ENCODE results near the gene MAPK4.

The MAPK4 gene

DNA sequence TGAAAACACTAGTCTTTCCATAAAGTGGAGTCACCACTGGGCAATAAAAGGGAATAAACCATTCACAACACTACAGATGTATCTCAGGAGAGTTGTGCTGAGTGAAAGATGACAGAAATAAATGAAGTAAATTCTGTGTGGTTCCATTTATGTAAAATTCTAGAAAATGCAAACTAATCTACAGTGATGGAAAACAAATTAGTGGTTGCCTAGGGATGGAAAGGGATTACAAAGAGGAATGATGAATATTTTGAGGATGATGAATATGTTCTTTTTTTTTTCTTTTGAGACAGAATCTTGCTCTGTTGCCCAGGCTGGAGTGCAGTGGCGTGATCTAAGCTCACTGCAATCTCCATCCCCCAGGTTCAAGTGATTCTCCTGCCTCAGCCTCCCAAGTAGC is 123.0 kb downstream of the MAPK4 start:
- Histone ChIP-seq H3K9me3 (ENCODE audit: control insufficient read depth, insufficient read depth, low read depth, low read length) (no peaks in the 10 kb centered on the region), H3K27ac (ENCODE audit: low read depth, low read length) (no peak overlapping the region), H3K27me3 (ENCODE audit: control insufficient read depth, insufficient read depth, low read length) (no peaks in the 10 kb centered on the region), H3K4me1 (ENCODE audit: control insufficient read depth, insufficient read depth, low read length) (no peaks in the 10 kb centered on the region), H3K9ac (ENCODE audit: low read length) (no peak overlapping the region), H3K4me3 (ENCODE audit: low read depth, low read length) (no peak overlapping the region), H3K36me3 (ENCODE audit: control insufficient read depth, insufficient read depth, low read length) (no peaks in the 10 kb centered on the region)

DNA sequence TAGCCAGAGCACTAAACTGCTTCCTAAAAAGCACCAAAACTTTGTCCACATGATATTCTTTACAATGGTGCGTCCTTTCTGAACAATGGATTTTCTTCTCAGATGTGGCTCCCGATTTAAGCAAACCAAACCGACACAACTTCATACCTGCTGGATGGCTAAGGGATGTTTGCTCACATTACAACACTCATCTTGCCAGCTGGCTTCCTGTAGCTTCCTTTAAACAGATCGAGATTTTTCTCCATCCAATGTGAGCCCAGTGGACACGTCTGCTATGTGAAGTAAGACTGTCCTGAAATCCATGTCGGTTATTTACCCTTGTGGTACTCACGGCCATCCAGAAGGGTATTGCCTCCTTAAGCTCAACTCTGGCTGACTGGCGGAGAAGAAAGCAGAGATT is 126.5 kb downstream of the MAPK4 start:
- Histone ChIP-seq H3K9ac (ENCODE audit: low read length) (no peak overlapping the region), H3K27me3 (ENCODE audit: control insufficient read depth, insufficient read depth, low read length) (no peaks in the 10 kb centered on the region), H3K4me3 (ENCODE audit: low read depth, low read length) (no peak overlapping the region), H3K36me3 (ENCODE audit: control insufficient read depth, insufficient read depth, low read length) (no peaks in the 10 kb centered on the region), H3K27ac (ENCODE audit: low read depth, low read length) (no peak overlapping the region), H3K9me3 (ENCODE audit: control insufficient read depth, insufficient read depth, low read depth, low read length) (no peaks in the 10 kb centered on the region), H3K4me1 (ENCODE audit: control insufficient read depth, insufficient read depth, low read length) (no peaks in the 10 kb centered on the region)

DNA sequence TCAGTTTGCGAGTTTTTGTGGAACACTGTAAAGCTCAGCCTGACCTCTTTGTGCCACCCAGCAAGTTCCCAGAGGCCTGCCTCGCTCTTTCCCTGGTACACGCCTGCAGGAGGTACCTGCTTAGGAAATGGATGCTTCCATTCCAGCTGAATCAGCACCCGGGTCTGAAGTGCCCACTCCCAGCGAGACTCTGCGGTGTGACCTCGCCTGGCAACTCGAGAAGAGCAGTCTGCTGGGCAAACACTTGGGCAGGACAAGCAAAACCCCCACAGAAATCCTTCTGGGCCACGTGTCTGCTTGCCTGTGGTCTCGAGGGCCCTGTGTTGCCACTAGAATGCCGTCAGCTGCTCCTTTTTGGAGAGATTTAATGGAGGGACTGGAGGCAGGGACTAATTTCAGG is 127.6 kb downstream of the MAPK4 start:
- H3K27me3 ChIP-seq (ENCODE audit: control insufficient read depth, insufficient read depth, low read length): no peaks in the 10 kb centered on the region
- no peak overlapping the region for H3K9ac ChIP-seq (ENCODE audit: low read length)
- H3K27ac ChIP-seq (ENCODE audit: low read depth, low read length): no peak overlapping the region
- H3K4me1 ChIP-seq (ENCODE audit: control insufficient read depth, insufficient read depth, low read length): 0 out of 2 replicates have a peak, but pooled peaks cover 5% of the 10 kb centered on the region
- no peak overlapping the region for H3K4me3 ChIP-seq (ENCODE audit: low read depth, low read length)
- no peaks in the 10 kb centered on the region for H3K36me3 ChIP-seq (ENCODE audit: control insufficient read depth, insufficient read depth, low read length)
- no peaks in the 10 kb centered on the region for H3K9me3 ChIP-seq (ENCODE audit: control insufficient read depth, insufficient read depth, low read depth, low read length)

DNA sequence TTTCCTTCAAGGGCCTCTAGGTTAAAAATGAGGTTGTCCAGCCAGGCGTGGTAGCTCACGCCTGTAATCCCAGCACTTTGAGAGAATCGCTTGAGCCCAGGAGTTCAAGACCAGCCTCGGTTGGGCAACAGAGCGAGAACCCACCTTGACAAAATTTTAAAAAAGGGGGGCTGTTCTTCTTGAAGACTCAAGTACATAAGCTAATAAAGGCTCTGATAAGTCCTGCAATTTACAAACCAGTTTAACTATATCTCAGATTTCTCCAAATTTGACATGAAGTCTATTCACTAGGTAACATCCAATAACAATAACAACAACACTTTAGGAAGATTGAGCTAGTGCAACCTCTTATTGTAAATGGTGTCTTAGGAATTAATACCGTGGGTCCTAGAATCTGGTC is 129.7 kb downstream of the MAPK4 start:
- Histone ChIP-seq H3K9me3 (ENCODE audit: control insufficient read depth, insufficient read depth, low read depth, low read length) (no peaks in the 10 kb centered on the region), H3K9ac (ENCODE audit: low read length) (no peak overlapping the region), H3K27ac (ENCODE audit: low read depth, low read length) (no peak overlapping the region), H3K4me1 (ENCODE audit: control insufficient read depth, insufficient read depth, low read length) (0 out of 2 replicates have a peak, but pooled peaks cover 7% of the 10 kb centered on the region), H3K27me3 (ENCODE audit: control insufficient read depth, insufficient read depth, low read length) (no peaks in the 10 kb centered on the region), H3K36me3 (ENCODE audit: control insufficient read depth, insufficient read depth, low read length) (no peaks in the 10 kb centered on the region), H3K4me3 (ENCODE audit: low read depth, low read length) (no peak overlapping the region)

DNA sequence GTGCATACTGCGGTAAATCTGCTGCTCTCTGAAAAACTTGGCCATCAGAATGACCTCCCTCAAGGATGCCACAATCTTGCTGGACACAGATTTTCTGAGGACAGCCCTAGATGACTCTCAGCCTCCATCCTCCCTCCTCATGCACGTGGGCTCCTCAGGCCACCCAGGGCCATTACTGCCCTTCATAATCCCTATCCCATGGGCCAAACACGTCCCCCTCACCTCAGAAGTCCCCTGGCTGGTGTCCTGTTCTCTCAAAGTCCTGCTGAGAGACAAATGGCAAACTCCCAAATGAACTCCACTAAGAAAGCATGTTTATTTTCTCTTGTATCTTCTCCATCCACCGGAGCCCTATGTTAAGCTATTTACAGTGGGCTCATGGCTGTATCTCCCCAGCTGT is 134.3 kb downstream of the MAPK4 start:
- peaks cover 16% of the 10 kb centered on the region for H3K4me1 ChIP-seq (ENCODE audit: control insufficient read depth, insufficient read depth, low read length)
- no peak overlapping the region for H3K4me3 ChIP-seq (ENCODE audit: low read depth, low read length)
- no peaks in the 10 kb centered on the region for H3K36me3 ChIP-seq (ENCODE audit: control insufficient read depth, insufficient read depth, low read length)
- H3K27ac ChIP-seq (ENCODE audit: low read depth, low read length): no peak overlapping the region
- H3K9me3 ChIP-seq (ENCODE audit: control insufficient read depth, insufficient read depth, low read depth, low read length): no peaks in the 10 kb centered on the region
- H3K27me3 ChIP-seq (ENCODE audit: control insufficient read depth, insufficient read depth, low read length): no peaks in the 10 kb centered on the region
- H3K9ac ChIP-seq (ENCODE audit: low read length): no peak overlapping the region

DNA sequence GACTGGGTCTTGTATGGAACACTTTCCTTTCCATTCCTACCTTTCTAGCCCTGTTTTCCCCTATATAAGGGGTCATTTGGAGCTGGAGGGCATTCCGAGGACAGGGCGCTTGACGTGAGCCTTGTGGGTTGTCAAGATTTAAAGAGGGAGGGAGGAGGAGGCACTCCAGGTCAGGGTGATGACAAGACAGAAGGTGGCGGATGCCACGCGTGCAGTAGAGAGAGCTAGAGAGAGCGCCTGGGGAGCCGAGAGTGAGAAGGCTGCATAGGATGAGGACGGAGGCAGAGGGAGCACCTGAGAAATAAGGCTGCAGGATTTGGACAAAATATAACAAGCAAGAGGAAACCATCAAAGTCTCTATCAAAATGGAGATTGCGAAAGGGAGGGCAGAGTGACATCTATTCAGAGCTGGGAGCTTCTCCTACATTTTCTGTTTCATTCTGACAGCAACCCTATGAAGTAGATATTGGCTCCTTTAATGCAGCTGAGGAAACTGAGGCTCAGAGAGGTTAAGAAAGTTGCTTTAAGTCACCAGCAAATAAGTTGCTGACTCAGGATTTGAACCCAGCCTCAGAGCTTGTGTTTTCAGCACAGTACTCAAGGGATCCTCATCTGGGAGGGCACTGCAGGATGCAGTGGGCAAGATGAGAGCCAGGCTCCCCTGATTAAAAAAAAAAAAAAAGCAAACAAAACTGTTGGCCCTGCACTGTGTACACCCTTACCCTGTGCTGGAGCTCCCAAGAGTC is 135.7 kb downstream of the MAPK4 start:
- Histone ChIP-seq H3K27me3 (ENCODE audit: control insufficient read depth, insufficient read depth, low read length) (no peaks in the 10 kb centered on the region), H3K36me3 (ENCODE audit: control insufficient read depth, insufficient read depth, low read length) (no peaks in the 10 kb centered on the region), H3K27ac (ENCODE audit: low read depth, low read length) (no peak overlapping the region), H3K9ac (ENCODE audit: low read length) (no peak overlapping the region), H3K4me1 (ENCODE audit: control insufficient read depth, insufficient read depth, low read length) (peaks cover 25% of the 10 kb centered on the region), H3K4me3 (ENCODE audit: low read depth, low read length) (no peak overlapping the region), H3K9me3 (ENCODE audit: control insufficient read depth, insufficient read depth, low read depth, low read length) (no peaks in the 10 kb centered on the region)

DNA sequence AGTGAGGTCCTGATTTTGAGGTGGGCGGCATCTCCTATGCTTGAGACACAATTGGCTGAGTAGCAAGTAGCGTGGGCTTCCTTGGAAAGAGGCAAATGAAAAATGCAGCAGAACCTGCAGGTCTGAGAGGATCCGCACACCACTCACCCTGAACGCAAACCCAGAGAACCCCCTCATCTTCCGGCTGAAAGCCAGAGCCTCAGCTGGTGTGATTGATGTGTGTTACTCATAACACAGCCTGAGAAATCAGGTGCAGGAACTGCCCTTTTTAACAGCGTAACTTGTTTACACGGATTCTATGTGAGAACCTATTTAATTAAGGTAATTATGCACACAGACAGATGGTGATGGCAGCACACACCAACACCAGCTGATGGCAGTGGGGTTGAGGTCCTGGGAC is 136.5 kb downstream of the MAPK4 start:
- H3K27me3 ChIP-seq (ENCODE audit: control insufficient read depth, insufficient read depth, low read length): no peaks in the 10 kb centered on the region
- no peak overlapping the region for H3K27ac ChIP-seq (ENCODE audit: low read depth, low read length)
- no peak overlapping the region for H3K9ac ChIP-seq (ENCODE audit: low read length)

DNA sequence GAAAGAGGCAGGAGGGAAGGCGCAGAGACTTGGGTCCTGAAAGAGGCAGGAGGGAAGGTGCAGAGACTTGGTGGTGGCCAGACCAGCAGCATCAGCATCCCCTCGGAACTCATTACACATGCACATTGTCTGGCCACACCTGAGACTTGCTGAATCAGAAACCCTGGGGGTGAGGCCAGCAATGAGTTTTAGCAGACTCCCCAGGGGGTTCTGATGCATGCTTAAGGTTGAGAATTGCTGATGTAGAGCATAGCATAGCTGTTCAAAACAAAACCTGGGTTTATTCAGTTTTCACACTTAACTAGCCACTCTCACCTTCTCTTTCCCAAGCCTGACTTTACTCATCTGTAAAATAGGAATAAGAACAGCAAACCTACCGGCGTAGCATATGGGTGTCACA is 137.0 kb downstream of the MAPK4 start:
- no peak overlapping the region for H3K9ac ChIP-seq (ENCODE audit: low read length)
- no peak overlapping the region for H3K27ac ChIP-seq (ENCODE audit: low read depth, low read length)
- H3K36me3 ChIP-seq (ENCODE audit: control insufficient read depth, insufficient read depth, low read length): no peaks in the 10 kb centered on the region
- no peaks in the 10 kb centered on the region for H3K9me3 ChIP-seq (ENCODE audit: control insufficient read depth, insufficient read depth, low read depth, low read length)
- peaks cover 33% of the 10 kb centered on the region for H3K4me1 ChIP-seq (ENCODE audit: control insufficient read depth, insufficient read depth, low read length)
- no peak overlapping the region for H3K4me3 ChIP-seq (ENCODE audit: low read depth, low read length)
- H3K27me3 ChIP-seq (ENCODE audit: control insufficient read depth, insufficient read depth, low read length): no peaks in the 10 kb centered on the region

More for the DNA sequence above, 136.5 kb downstream of the MAPK4 start:
- Histone ChIP-seq H3K36me3 (ENCODE audit: control insufficient read depth, insufficient read depth, low read length) (no peaks in the 10 kb centered on the region), H3K9me3 (ENCODE audit: control insufficient read depth, insufficient read depth, low read depth, low read length) (no peaks in the 10 kb centered on the region), H3K4me1 (ENCODE audit: control insufficient read depth, insufficient read depth, low read length) (peaks cover 33% of the 10 kb centered on the region), H3K4me3 (ENCODE audit: low read depth, low read length) (no peak overlapping the region)

DNA sequence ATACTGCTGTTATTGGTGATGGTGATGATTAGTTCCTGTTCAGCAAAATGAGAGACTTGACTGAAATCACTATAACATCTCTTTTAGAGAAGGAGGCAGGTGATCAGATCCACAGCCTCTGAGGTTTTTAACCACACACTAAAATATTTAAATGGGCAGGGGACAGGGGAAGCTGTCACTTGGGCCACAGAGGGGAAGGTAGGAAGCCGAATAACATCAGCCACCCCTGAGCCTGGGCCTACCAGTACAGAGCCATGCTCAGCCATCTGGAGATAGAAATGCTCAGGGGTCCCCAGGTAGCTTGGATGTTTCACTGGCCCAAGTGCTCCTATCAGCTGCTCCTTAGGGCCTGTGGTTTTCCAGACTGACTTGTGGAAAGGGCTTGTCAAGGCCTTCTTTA is 137.6 kb downstream of the MAPK4 start:
- peaks cover 27% of the 10 kb centered on the region for H3K4me1 ChIP-seq (ENCODE audit: control insufficient read depth, insufficient read depth, low read length)
- H3K4me3 ChIP-seq (ENCODE audit: low read depth, low read length): no peak overlapping the region
- H3K27ac ChIP-seq (ENCODE audit: low read depth, low read length): no peak overlapping the region
- H3K27me3 ChIP-seq (ENCODE audit: control insufficient read depth, insufficient read depth, low read length): no peaks in the 10 kb centered on the region
- no peak overlapping the region for H3K9ac ChIP-seq (ENCODE audit: low read length)
- H3K36me3 ChIP-seq (ENCODE audit: control insufficient read depth, insufficient read depth, low read length): no peaks in the 10 kb centered on the region
- H3K9me3 ChIP-seq (ENCODE audit: control insufficient read depth, insufficient read depth, low read depth, low read length): no peaks in the 10 kb centered on the region

DNA sequence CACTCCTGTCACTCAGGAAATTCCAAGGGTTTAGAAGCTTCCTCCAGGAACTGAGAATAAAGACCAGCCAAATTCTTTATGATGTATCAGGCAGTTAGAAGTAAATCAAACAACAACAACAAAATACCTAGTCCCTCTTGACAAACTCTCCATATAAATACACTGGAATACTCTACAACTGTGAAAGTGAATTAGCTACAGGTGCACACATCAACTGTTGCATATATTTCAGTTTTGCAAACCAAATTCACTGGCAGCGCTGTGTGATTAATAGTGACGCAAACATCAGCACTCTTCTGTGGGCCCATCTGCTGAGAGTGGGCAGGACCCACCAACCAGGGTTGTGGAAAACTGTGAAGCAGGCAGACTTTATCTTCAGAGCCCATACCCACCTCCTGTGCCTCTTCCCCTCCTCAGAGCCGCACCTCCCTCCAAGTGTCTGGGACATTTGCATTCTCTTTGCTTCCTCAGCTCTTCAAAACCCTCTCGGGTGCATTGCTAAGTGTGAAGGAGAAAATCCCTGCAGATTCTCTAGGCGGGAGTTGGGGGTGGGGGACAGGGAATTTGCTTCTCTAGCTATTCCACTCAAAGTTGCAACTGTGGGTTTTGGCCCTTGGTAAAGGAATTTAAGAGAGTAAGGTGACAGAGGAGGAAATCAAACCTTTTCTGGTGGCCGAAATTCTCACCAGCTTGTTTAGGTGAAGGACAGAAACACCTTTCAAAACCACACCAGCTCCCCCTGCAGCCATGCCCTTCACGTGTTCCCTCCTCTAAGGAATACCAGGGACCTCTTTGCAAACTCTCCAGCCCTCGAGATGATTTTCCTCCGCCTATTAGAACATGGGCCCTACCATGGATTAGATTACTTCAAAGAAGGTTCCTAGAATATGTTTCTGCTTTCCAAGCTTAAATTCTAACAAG is 140.6 kb downstream of the MAPK4 start:
- Histone ChIP-seq H3K4me1 (ENCODE audit: control insufficient read depth, insufficient read depth, low read length) (peaks cover 28% of the 10 kb centered on the region), H3K9me3 (ENCODE audit: control insufficient read depth, insufficient read depth, low read depth, low read length) (no peaks in the 10 kb centered on the region), H3K27me3 (ENCODE audit: control insufficient read depth, insufficient read depth, low read length) (no peaks in the 10 kb centered on the region), H3K9ac (ENCODE audit: low read length) (no peak overlapping the region), H3K27ac (ENCODE audit: low read depth, low read length) (no peak overlapping the region), H3K36me3 (ENCODE audit: control insufficient read depth, insufficient read depth, low read length) (no peaks in the 10 kb centered on the region), H3K4me3 (ENCODE audit: low read depth, low read length) (no peak overlapping the region)

DNA sequence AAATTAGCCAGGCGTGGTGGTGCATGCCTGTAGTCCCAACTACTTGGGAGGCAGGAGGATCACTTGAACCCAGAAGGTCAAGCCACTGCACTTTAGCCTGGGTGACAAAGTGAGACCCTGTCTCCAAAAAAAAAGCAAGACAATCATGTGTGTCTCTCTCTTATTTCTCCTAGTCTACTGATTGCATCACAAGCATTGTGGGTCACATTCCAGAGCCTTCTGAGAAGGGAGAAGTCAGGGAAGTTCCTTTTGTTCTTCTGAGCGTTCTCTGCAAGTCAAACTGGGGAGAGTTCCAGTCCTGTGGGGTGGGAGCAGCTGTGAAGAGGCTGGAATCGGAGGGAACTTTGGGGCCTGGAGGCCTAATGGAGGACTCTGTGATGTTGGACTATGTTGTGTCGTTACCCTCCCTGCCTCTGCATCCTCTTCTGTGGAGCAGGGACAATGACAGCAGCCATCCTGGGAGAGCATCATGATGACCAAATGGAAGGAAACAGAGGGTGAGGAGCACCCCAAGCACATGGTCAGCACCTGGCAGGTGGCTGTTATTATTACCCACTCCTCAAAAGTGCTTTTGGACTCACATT is 144.6 kb downstream of the MAPK4 start:
- Histone ChIP-seq H3K9me3 (ENCODE audit: control insufficient read depth, insufficient read depth, low read depth, low read length) (no peaks in the 10 kb centered on the region), H3K27me3 (ENCODE audit: control insufficient read depth, insufficient read depth, low read length) (no peaks in the 10 kb centered on the region), H3K9ac (ENCODE audit: low read length) (no peak overlapping the region), H3K27ac (ENCODE audit: low read depth, low read length) (no peak overlapping the region), H3K4me1 (ENCODE audit: control insufficient read depth, insufficient read depth, low read length) (peaks cover 40% of the 10 kb centered on the region), H3K36me3 (ENCODE audit: control insufficient read depth, insufficient read depth, low read length) (no peaks in the 10 kb centered on the region), H3K4me3 (ENCODE audit: low read depth, low read length) (no peak overlapping the region)
